MM.1S (cell line): ENCODE data around the gene OSTN.

Experiments used
- DNase-seq: peaks from one replicate; pipeline ENCODE4 v3.0.0-alpha.2; 2015
- H2AFZ ChIP-seq: fragments of 300-600 bp; sonication (generic); 2 replicates; pipeline ENCODE4 v1.6.0; 2016; ENCODE audit warnings: antibody characterized with exemption, low read length
- H3F3A ChIP-seq: fragments of 300-600 bp; sonication (generic); 2 replicates; pipeline ENCODE4 v1.6.1; 2016; ENCODE audit warnings: mild to moderate bottlenecking, antibody characterized with exemption, low read length, moderate library complexity, mixed read lengths; ENCODE audit not compliant: insufficient read depth
- H3K27ac ChIP-seq: fragments of 300-600 bp; sonication (generic); 2 replicates; pipeline ENCODE4 v1.5.1; 2016; ENCODE audit warnings: mild to moderate bottlenecking, low read length
- H3K27me3 ChIP-seq: fragments of 300-600 bp; sonication (generic); replicated peaks from 2 replicates; pipeline ENCODE4 v1.6.0; 2016; ENCODE audit warnings: low read length; ENCODE audit not compliant: insufficient read depth
- H3K36me3 ChIP-seq: fragments of 300-600 bp; sonication (generic); replicated peaks from 2 replicates; pipeline ENCODE4 v1.6.1; 2016; ENCODE audit warnings: mild to moderate bottlenecking, low read length, mixed read lengths; ENCODE audit not compliant: insufficient read depth
- H3K4me1 ChIP-seq: fragments of 300-600 bp; sonication (generic); 2 replicates; pipeline ENCODE4 v1.6.1; 2016; ENCODE audit warnings: low read length, mixed read lengths
- H3K4me2 ChIP-seq: fragments of 300-600 bp; sonication (generic); 2 replicates; pipeline ENCODE4 v1.6.0; 2016; ENCODE audit warnings: low read depth, low read length
- H3K4me3 ChIP-seq: fragments of 300-600 bp; sonication (generic); 2 replicates; pipeline ENCODE4 v1.5.1; 2016; ENCODE audit warnings: low read length, mixed read lengths
- H3K79me2 ChIP-seq: fragments of 300-600 bp; sonication (generic); 2 replicates; pipeline ENCODE4 v1.6.1; 2016; ENCODE audit warnings: mixed run types, low read length, mixed read lengths
- H3K9ac ChIP-seq: fragments of 300-600 bp; sonication (generic); 2 replicates; pipeline ENCODE4 v1.6.1; 2016; ENCODE audit warnings: low read length, mixed read lengths
- H3K9me2 ChIP-seq: fragments of 300-600 bp; sonication (generic); replicated peaks from 2 replicates; pipeline ENCODE4 v1.6.1; 2016; ENCODE audit warnings: mild to moderate bottlenecking, low read length, mixed read lengths; ENCODE audit not compliant: insufficient read depth
- H3K9me3 ChIP-seq: fragments of 300-600 bp; sonication (generic); replicated peaks from 2 replicates; pipeline ENCODE4 v1.6.1; 2016; ENCODE audit warnings: mild to moderate bottlenecking, low read length, mixed read lengths; ENCODE audit not compliant: insufficient read depth
- H4K20me1 ChIP-seq: fragments of 300-600 bp; sonication (generic); 2 replicates; pipeline ENCODE4 v1.6.1; 2016; ENCODE audit warnings: mild to moderate bottlenecking, low read length, moderate library complexity, mixed read lengths; ENCODE audit not compliant: insufficient read depth
- CTCF ChIP-seq: fragments of 300-600 bp; sonication (generic); IDR thresholded peaks from 2 replicates; pipeline ENCODE4 v1.5.1; 2016; ENCODE audit warnings: antibody characterized with exemption, low read length, mixed read lengths
- EZH2 ChIP-seq: fragments of 300-600 bp; sonication (generic); optimal IDR thresholded peaks from 2 replicates; pipeline ENCODE3; 2017; ENCODE audit warnings: low read depth, mild to moderate bottlenecking, antibody characterized with exemption, low read length, mixed read lengths
- EZH2phosphoT487 ChIP-seq: fragments of 300-600 bp; sonication (generic); IDR thresholded peaks from 2 replicates; pipeline ENCODE4 v1.6.1; 2018; ENCODE audit warnings: antibody characterized with exemption, low read length

Gene OSTN

GRCh38 chr3:191255156-191255555 is 56.1 kb downstream of the OSTN start:
- Histone ChIP-seq H3K36me3 (no peaks in the 10 kb centered on the region), H3K27ac (no peak overlapping the region), H3K9ac (no peak overlapping the region), H3F3A (peaks cover 25% of the 10 kb centered on the region), H3K79me2 (no peaks in the 10 kb centered on the region), H3K9me2 (no peaks in the 10 kb centered on the region), H3K4me3 (no peak overlapping the region), H2AFZ (no peak overlapping the region), H4K20me1 (no peaks in the 10 kb centered on the region), H3K4me2 (no peak overlapping the region), H3K4me1 (peaks cover 29% of the 10 kb centered on the region), H3K9me3 (no peaks in the 10 kb centered on the region), H3K27me3 (no peaks in the 10 kb centered on the region)
- TF ChIP-seq EZH2, result no peak
- DNase-seq, result no peak

- no peak for DNase-seq
- H3K79me2 ChIP-seq, result no peaks in the 10 kb centered on the region
- peaks cover 29% of the 10 kb centered on the region for H3K4me1 ChIP-seq
- no peak overlapping the region for H3K4me3 ChIP-seq
- no peak for TF ChIP-seq EZH2
- no peak for TF ChIP-seq CTCF
- no peak for TF ChIP-seq EZH2phosphoT487
- H3K9ac ChIP-seq, result no peak overlapping the region
- H3K27me3 ChIP-seq, result no peaks in the 10 kb centered on the region
- H3K9me3 ChIP-seq, result no peaks in the 10 kb centered on the region
- H2AFZ ChIP-seq, result no peak overlapping the region
- H3F3A ChIP-seq, result peaks cover 25% of the 10 kb centered on the region
- no peaks in the 10 kb centered on the region for H4K20me1 ChIP-seq
- no peak overlapping the region for H3K4me2 ChIP-seq
- no peaks in the 10 kb centered on the region for H3K36me3 ChIP-seq
- H3K9me2 ChIP-seq, result no peaks in the 10 kb centered on the region
- no peak overlapping the region for H3K27ac ChIP-seq
Observed at GRCh38 chr3:191256405-191256804, 57.4 kb downstream of the OSTN start.

GRCh38 chr3:191257286-191257685 is 58.2 kb downstream of the OSTN start:
- Histone ChIP-seq H3K9me3 (no peaks in the 10 kb centered on the region), H3K4me2 (no peak overlapping the region), H3K9me2 (no peaks in the 10 kb centered on the region), H3K4me1 (peaks cover 29% of the 10 kb centered on the region), H3K27ac (no peak overlapping the region), H3F3A (peaks cover 25% of the 10 kb centered on the region), H3K4me3 (no peak overlapping the region), H4K20me1 (no peaks in the 10 kb centered on the region), H3K79me2 (no peaks in the 10 kb centered on the region), H2AFZ (no peak overlapping the region), H3K27me3 (no peaks in the 10 kb centered on the region), H3K36me3 (no peaks in the 10 kb centered on the region), H3K9ac (no peak overlapping the region)
- DNase-seq, result no peak
- TF ChIP-seq EZH2phosphoT487, result no peak
- no peak for TF ChIP-seq CTCF
- TF ChIP-seq EZH2, result no peak

- Histone ChIP-seq H3F3A (peaks cover 4% of the 10 kb centered on the region; the same call in 1 of the 2 replicates), H3K79me2 (no peaks in the 10 kb centered on the region), H3K27ac (no peak overlapping the region), H3K9me3 (no peaks in the 10 kb centered on the region), H4K20me1 (no peaks in the 10 kb centered on the region), H3K9me2 (no peaks in the 10 kb centered on the region), H3K9ac (no peak overlapping the region), H3K4me3 (no peak overlapping the region), H3K4me2 (no peak overlapping the region), H3K4me1 (peaks cover 9% of the 10 kb centered on the region), H2AFZ (no peak overlapping the region), H3K27me3 (no peaks in the 10 kb centered on the region), H3K36me3 (no peaks in the 10 kb centered on the region)
- no peak for TF ChIP-seq CTCF
- no peak for TF ChIP-seq EZH2
- no peak for TF ChIP-seq EZH2phosphoT487
- DNase-seq, result no peak
Observed at GRCh38 chr3:191259486-191259885, 60.4 kb downstream of the OSTN start.
